ENCODE data around the gene CTDP1. TPM values are rescaled to one million over a fixed set of nuclear protein-coding genes. Genes with fewer than 3 reads are reported as not detected.

Gene CTDP1
- total and polyA plus RNA-seq, 4 donors, result 18.8 to 30.5 (median 21.7) TPM

DNA sequence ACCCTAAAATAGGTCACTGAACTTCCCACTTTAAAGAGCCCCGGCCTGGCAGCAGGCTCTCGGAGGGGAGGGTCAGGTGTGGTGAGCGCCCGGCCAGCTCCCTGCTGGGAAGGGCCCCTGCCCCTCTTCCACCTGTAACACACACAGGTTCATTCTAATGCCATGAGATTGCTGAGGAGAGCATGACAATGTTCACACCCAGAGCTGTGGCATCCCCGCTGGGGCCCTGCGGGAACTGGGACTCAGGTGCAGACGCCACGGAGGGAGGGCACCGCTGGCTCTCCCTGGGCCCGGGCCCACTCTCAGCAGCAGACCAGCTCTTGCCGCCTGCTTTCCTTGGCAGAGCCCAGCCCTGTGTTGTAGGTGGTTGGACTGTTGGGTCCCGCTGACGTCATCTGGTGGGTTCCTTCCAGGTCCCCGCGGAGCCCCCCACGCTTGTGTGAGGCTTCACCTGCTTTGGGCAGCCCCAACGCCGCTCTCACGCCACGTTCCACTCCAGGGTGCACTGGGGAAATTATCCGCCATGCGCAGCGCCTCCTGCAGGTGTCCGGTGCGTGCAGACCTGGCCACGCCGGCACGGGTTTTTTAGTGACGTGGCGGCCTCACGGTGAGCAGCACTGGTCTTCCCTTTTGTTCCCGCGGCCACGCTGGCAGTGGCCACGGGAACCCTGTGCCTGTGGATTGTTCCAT, 67.7 kb downstream of the CTDP1 start:
- DNase-seq (no peak), ATAC-seq (ENCODE audit: insufficient read depth, low FRiP score) (no peak)
- Histone ChIP-seq H3K4me1 (ENCODE audit: control insufficient read depth in 5 of 5, insufficient read depth in 5 of 5, low read length in 5 of 5) (peaks cover 0 to 2% (median 0%) of the 10 kb centered on the region in 5 donors), H3K27me3 (ENCODE audit: control insufficient read depth in 3 of 3, insufficient read depth in 3 of 3, low read length in 2 of 3) (no peaks in the 10 kb centered on the region), H3K27ac (ENCODE audit: low read depth in 1 of 2, low read length in 1 of 2) (no peak overlapping the region), H3K4me3 (no peak overlapping the region), H3K9ac (ENCODE audit: insufficient read depth in 1 of 2, low read length in 2 of 2) (no peak overlapping the region), H3K9me3 (ENCODE audit: control insufficient read depth in 4 of 4, insufficient read depth in 3 of 4, low read length in 3 of 4) (peaks cover 0 to 21% (median 0%) of the 10 kb centered on the region in 4 donors), H3K36me3 (ENCODE audit: control insufficient read depth in 4 of 4, insufficient read depth in 4 of 4, low read length in 4 of 4) (peaks cover 0 to 35% (median 0%) of the 10 kb centered on the region in 4 donors)
- 98% methylated on average over 35 of the region's 35 CpGs for WGBS, 2 donors
- TF ChIP-seq CTCF (IDR thresholded peaks at IDR 0.05; ENCODE audit: control extremely low read depth, extremely low read depth), result no peak

GRCh38 chr18:79748321-79749180, 68.9 kb downstream of the CTDP1 start:
- Histone ChIP-seq H3K4me3 (no peak overlapping the region), H3K27me3 (ENCODE audit: control insufficient read depth in 3 of 3, insufficient read depth in 3 of 3, low read length in 2 of 3) (no peaks in the 10 kb centered on the region), H3K27ac (ENCODE audit: low read depth in 1 of 2, low read length in 1 of 2) (no peak overlapping the region), H3K9ac (ENCODE audit: insufficient read depth in 1 of 2, low read length in 2 of 2) (no peak overlapping the region), H3K4me1 (ENCODE audit: control insufficient read depth in 5 of 5, insufficient read depth in 5 of 5, low read length in 5 of 5) (peaks cover 0 to 2% (median 0%) of the 10 kb centered on the region in 5 donors), H3K36me3 (ENCODE audit: control insufficient read depth in 4 of 4, insufficient read depth in 4 of 4, low read length in 4 of 4) (peaks cover 0 to 35% (median 2%) of the 10 kb centered on the region in 4 donors), H3K9me3 (ENCODE audit: control insufficient read depth in 4 of 4, insufficient read depth in 3 of 4, low read length in 3 of 4) (peaks cover 0 to 16% (median 0%) of the 10 kb centered on the region in 4 donors)
- DNase-seq, result peak in 1 of 3 donors; percentile 4
- TF ChIP-seq CTCF (IDR thresholded peaks at IDR 0.05; ENCODE audit: control extremely low read depth, extremely low read depth), result no peak
- WGBS, 2 donors, result 92 to 94% methylated on average over 36 of the region's 36 CpGs
- ATAC-seq (ENCODE audit: insufficient read depth, low FRiP score), result no peak

DNA sequence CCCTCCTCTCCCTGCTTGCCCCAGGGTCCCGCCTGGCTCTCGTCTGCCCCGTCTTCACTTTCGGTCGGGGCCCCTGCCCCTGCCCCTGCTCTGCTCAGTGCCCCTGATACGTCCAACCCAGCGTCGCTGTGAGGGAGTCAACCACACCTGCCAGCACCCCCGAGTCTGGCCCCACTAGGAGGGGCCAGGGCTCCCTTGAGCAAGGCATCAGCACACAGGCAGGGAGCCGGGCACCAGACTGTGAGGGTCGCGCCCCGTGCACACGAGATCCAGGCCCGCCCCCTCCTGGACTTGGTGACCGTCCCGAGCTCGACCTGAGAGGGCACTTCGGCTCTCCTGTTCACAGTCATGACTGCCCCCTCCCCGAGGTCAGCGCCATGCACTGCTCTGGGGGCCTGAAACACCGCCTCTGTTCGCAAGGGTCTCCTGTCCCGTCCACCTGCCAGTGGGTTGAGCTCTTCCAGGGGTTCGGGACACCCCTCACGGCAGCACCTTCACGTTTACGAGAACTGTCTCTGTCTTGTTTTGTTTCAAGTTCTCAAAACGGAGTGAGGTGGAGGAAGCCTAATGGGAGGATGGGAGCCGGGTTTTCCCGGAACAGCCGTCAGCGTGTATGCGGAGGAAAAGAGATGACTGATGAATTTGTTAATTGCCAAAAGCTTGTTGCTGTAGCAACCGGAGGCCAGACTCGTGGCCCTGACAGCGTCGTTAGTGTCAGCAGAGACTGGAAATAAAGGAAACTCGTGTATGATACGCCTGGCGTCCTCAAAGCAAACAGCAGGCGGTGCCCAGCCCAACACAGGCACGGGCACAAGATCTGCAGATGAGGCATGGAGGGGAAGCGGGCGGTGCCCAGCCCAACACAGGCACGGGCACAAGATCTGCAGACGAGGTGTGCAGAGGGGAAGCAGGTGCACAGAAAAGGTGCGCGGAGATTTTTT, 69.9 kb downstream of the CTDP1 start:
- no peak for ATAC-seq (ENCODE audit: insufficient read depth, low FRiP score)
- DNase-seq, result peak; percentile 60 to 64 (median 62)

More for the DNA sequence above, 69.9 kb downstream of the CTDP1 start:
- H3K9ac ChIP-seq (ENCODE audit: insufficient read depth in 1 of 2, low read length in 2 of 2), result no peak overlapping the region
- 86% methylated on average over 48 to 49 of the region's 49 CpGs for WGBS, 2 donors
- no peaks in the 10 kb centered on the region for H3K27me3 ChIP-seq (ENCODE audit: control insufficient read depth in 3 of 3, insufficient read depth in 3 of 3, low read length in 2 of 3)
- no peak for TF ChIP-seq CTCF (IDR thresholded peaks at IDR 0.05; ENCODE audit: control extremely low read depth, extremely low read depth)
- H3K36me3 ChIP-seq (ENCODE audit: control insufficient read depth in 4 of 4, insufficient read depth in 4 of 4, low read length in 4 of 4), result peaks cover 0 to 43% (median 3%) of the 10 kb centered on the region in 4 donors
- H3K9me3 ChIP-seq (ENCODE audit: control insufficient read depth in 4 of 4, insufficient read depth in 3 of 4, low read length in 3 of 4), result peaks cover 0 to 12% (median 0%) of the 10 kb centered on the region in 4 donors
- peaks cover 0 to 2% (median 0%) of the 10 kb centered on the region in 5 donors for H3K4me1 ChIP-seq (ENCODE audit: control insufficient read depth in 5 of 5, insufficient read depth in 5 of 5, low read length in 5 of 5)
- no peak overlapping the region for H3K27ac ChIP-seq (ENCODE audit: low read depth in 1 of 2, low read length in 1 of 2)
- H3K4me3 ChIP-seq, result no peak overlapping the region

Measured in lung (tissue), 12 donors.